NCI-H1694 treated with DMSO at 0.1 percent for 48 hours (cell line): ENCODE results near the gene CDC14B.
A peak's percentile ranks its signal among the peaks of the same experiment; 100 is the strongest.
"Not testable (repeated sequence)": the region's sequence is repeated elsewhere in the genome, so short reads cannot be mapped to it uniquely, and the experiment has no call there.

Source experiments
- DNase-seq: peaks from one replicate; lab custom pipeline; 2025; lab: John Stamatoyannopoulos, UW

Gene CDC14B

GRCh38 chr9:96621618-96622017, 2.0 kb upstream of the CDC14B start:
- no peak for DNase-seq

- no peak for DNase-seq
Observed at GRCh38 chr9:96620832-96621269, 1.2 kb upstream of the CDC14B start.

GRCh38 chr9:96620181-96620514, 505 bp upstream of the CDC14B start:
- DNase-seq, result no peak

GRCh38 chr9:96619124-96619465, 548 bp downstream of the CDC14B start:
- DNase-seq, result no peak

GRCh38 chr9:96618209-96619123, 1.2 kb downstream of the CDC14B start:
- DNase-seq, result no peak

GRCh38 chr9:96617439-96618185, 2.0 kb downstream of the CDC14B start:
- no peak for DNase-seq

- no peak for DNase-seq
Observed at GRCh38 chr9:96616817-96617438, 2.7 kb downstream of the CDC14B start.

- no peak for DNase-seq
Observed at GRCh38 chr9:96615411-96615810, 4.2 kb downstream of the CDC14B start.

GRCh38 chr9:96614664-96615063, 5.0 kb downstream of the CDC14B start:
- not testable (repeated sequence) for DNase-seq

- DNase-seq, result no peak
Observed at GRCh38 chr9:96612966-96613589, 6.6 kb downstream of the CDC14B start.

- peak; percentile 52 for DNase-seq
Observed at GRCh38 chr9:96612105-96612965, 7.3 kb downstream of the CDC14B start.

- no peak for DNase-seq
Observed at GRCh38 chr9:96611302-96611701, 8.3 kb downstream of the CDC14B start.

GRCh38 chr9:96609732-96610131, 9.9 kb downstream of the CDC14B start:
- DNase-seq, result no peak

GRCh38 chr9:96607971-96608370, 11.7 kb downstream of the CDC14B start:
- DNase-seq, result no peak

GRCh38 chr9:96605328-96605727, 14.3 kb downstream of the CDC14B start:
- DNase-seq, result no peak

- DNase-seq, result no peak
Observed at GRCh38 chr9:96604004-96604319, 15.7 kb downstream of the CDC14B start.

GRCh38 chr9:96603305-96604003, 16.2 kb downstream of the CDC14B start:
- DNase-seq, result no peak

- DNase-seq, result no peak
Observed at GRCh38 chr9:96599298-96599697, 20.3 kb downstream of the CDC14B start.

- no peak for DNase-seq
Observed at GRCh38 chr9:96596601-96597111, 23.0 kb downstream of the CDC14B start.
